Measurements from ENCODE around the gene LTV1.
"Not testable (repeated sequence)": the region's sequence is repeated elsewhere in the genome, so short reads cannot be mapped to it uniquely, and the experiment has no call there.

The LTV1 gene

GRCh38 chr6:143843677-143843999 lies 500 bp downstream of the LTV1 start:
- peak in 1 of 2 donors; percentile 10 for DNase-seq

- DNase-seq, result peak; percentile 23 to 32
These were observed 868 bp downstream of the LTV1 start for GRCh38 chr6:143844006-143844405.

- peak in 1 of 2 donors; percentile 10 for DNase-seq
These were observed 1.9 kb downstream of the LTV1 start for GRCh38 chr6:143845033-143845432.

GRCh38 chr6:143851706-143852105 lies 8.6 kb downstream of the LTV1 start:
- DNase-seq, result not testable (repeated sequence)

- DNase-seq, result not testable (repeated sequence)
These were observed 11.9 kb downstream of the LTV1 start for GRCh38 chr6:143855057-143855456.

- not testable (repeated sequence) for DNase-seq
These were observed 13.6 kb downstream of the LTV1 start for GRCh38 chr6:143856762-143857161.

GRCh38 chr6:143857651-143858050 lies 14.5 kb downstream of the LTV1 start:
- DNase-seq, result no peak

- no peak for DNase-seq
These were observed 16.9 kb downstream of the LTV1 start for GRCh38 chr6:143859891-143860660.

GRCh38 chr6:143863771-143864170 lies 20.6 kb downstream of the LTV1 start:
- DNase-seq, result no peak

GRCh38 chr6:143864234-143864633 lies 21.1 kb downstream of the LTV1 start, which contains the start of gene ZC2HC1B:
Gene ZC2HC1B (plus strand): TSS chr6:143864474. CDS start chr6:143864540, 66 bp downstream.
- no peak for DNase-seq

- no peak for DNase-seq
These were observed 24.1 kb downstream of the LTV1 start for GRCh38 chr6:143867236-143867635.

- DNase-seq, result not testable (repeated sequence)
These were observed 25.7 kb downstream of the LTV1 start for GRCh38 chr6:143868808-143869207.

- not testable (repeated sequence) for DNase-seq
These were observed 28.1 kb downstream of the LTV1 start for GRCh38 chr6:143871202-143871730.

GRCh38 chr6:143872201-143872600 lies 29.1 kb downstream of the LTV1 start:
- DNase-seq, result peak in 1 of 2 donors; percentile 59

GRCh38 chr6:143873600-143873999 lies 30.5 kb downstream of the LTV1 start:
- DNase-seq, result not testable (repeated sequence)

- peak; percentile 56 to 73 for DNase-seq
These were observed 31.4 kb downstream of the LTV1 start for GRCh38 chr6:143874503-143874902.

GRCh38 chr6:143877584-143878271 lies 34.6 kb downstream of the LTV1 start:
- DNase-seq, result no peak

- no peak for DNase-seq
These were observed 35.2 kb downstream of the LTV1 start for GRCh38 chr6:143878272-143878760.

- no peak for DNase-seq
These were observed 37.3 kb downstream of the LTV1 start for GRCh38 chr6:143880412-143880811.

- no peak for DNase-seq
These were observed 39.3 kb downstream of the LTV1 start for GRCh38 chr6:143882401-143882930.

- DNase-seq, result no peak
These were observed 41.2 kb downstream of the LTV1 start for GRCh38 chr6:143884216-143884900.

GRCh38 chr6:143885116-143885515 lies 42.0 kb downstream of the LTV1 start:
- no peak for DNase-seq

GRCh38 chr6:143894655-143895054 lies 51.5 kb downstream of the LTV1 start:
- no peak for DNase-seq
